WTC11 (cell line): ENCODE measurements around the gene ATP1B3. TPM values are rescaled to one million over a fixed set of nuclear protein-coding genes. Genes with fewer than 3 reads are reported as not detected.

Source experiments
- ATAC-seq: fragments of 200-7000 bp; cut with Tn5 transposase; 2 replicates; pipeline ENCODE4 v1.10.0; 2021; ENCODE audit warnings: mild to moderate bottlenecking, moderate library complexity
- CTCF ChIA-PET: fragments of 300-600 bp; sonication (Branson Sonifier 250); formaldehyde crosslinking; loops from one replicate; lab custom pipeline; 2021; ENCODE audit warnings: antibody characterized with exemption; lab: Charles Lee
- POLR2A ChIA-PET: fragments of 350-600 bp; sonication (Branson Sonifier 250); formaldehyde crosslinking; loops from one replicate; lab custom pipeline; 2021; ENCODE audit warnings: antibody characterized with exemption; lab: Charles Lee
- DNase-seq: peaks from one replicate; pipeline ENCODE4 v3.0.0; 2021; ENCODE audit warnings: low spot score
- H3K27ac Mint-ChIP-seq: 2 replicates; pipeline ENCODE4 v1.8.0; 2021; ENCODE audit warnings: mixed read lengths
- H3K27me3 Mint-ChIP-seq: 2 replicates; pipeline ENCODE4 v1.8.0; 2021; ENCODE audit warnings: low read depth, mild to moderate bottlenecking, moderate library complexity, mixed read lengths
- H3K36me3 Mint-ChIP-seq: 2 replicates; pipeline ENCODE4 v1.8.0; 2021; ENCODE audit warnings: mixed read lengths
- H3K4me1 Mint-ChIP-seq: 2 replicates; pipeline ENCODE4 v1.8.0; 2022; ENCODE audit warnings: mixed read lengths
- H3K4me3 Mint-ChIP-seq: 2 replicates; pipeline ENCODE4 v1.8.0; 2021; ENCODE audit warnings: mild to moderate bottlenecking, moderate library complexity, mixed read lengths
- H3K9me3 Mint-ChIP-seq: 2 replicates; pipeline ENCODE4 v1.8.0; 2021; ENCODE audit warnings: mixed read lengths
- ARID4B ChIP-seq: sonication (generic); formaldehyde crosslinking; IDR thresholded peaks from 2 replicates; pipeline ENCODE4 v1.8.0; 2023; ENCODE audit warnings: missing genetic modification reagents, mild to moderate bottlenecking, borderline replicate concordance
- CBFB ChIP-seq: sonication (generic); formaldehyde crosslinking; IDR thresholded peaks from 2 replicates; pipeline ENCODE4 v1.8.1; 2022; ENCODE audit warnings: mild to moderate bottlenecking, low read depth, missing genetic modification reagents
- CTCF ChIP-seq: fragments of 200-600 bp; IDR thresholded peaks from 2 replicates; pipeline ENCODE4 v1.8.0; 2022; ENCODE audit warnings: antibody characterized with exemption
- GABPB1 ChIP-seq: sonication (generic); formaldehyde crosslinking; IDR thresholded peaks from 2 replicates; pipeline ENCODE4 v1.8.1; 2023; ENCODE audit warnings: mild to moderate bottlenecking, missing genetic modification reagents
- GRHL2 ChIP-seq: fragments of 250-450 bp; sonication (Bioruptor Pico); IDR thresholded peaks from 2 replicates; pipeline ENCODE4 v1.8.0; 2022; ENCODE audit warnings: mild to moderate bottlenecking, moderate library complexity; ENCODE audit not compliant: insufficient replicate concordance, severe bottlenecking
- GTF2I ChIP-seq: fragments of 250-450 bp; sonication (Bioruptor Pico); conservative IDR thresholded peaks from 2 replicates; pipeline ENCODE4 v1.4.0; 2021; ENCODE audit warnings: mild to moderate bottlenecking
- HMGA2 ChIP-seq: fragments of 250-450 bp; sonication (Bioruptor Pico); IDR thresholded peaks from 2 replicates; pipeline ENCODE4 v1.4.0; 2021; ENCODE audit warnings: mild to moderate bottlenecking, moderate library complexity
- JAZF1 ChIP-seq: fragments of 250-450 bp; sonication (Bioruptor Pico); IDR thresholded peaks from 2 replicates; pipeline ENCODE4 v1.9.0; 2021; ENCODE audit warnings: moderate library complexity, mild to moderate bottlenecking, inconsistent platforms
- JUN ChIP-seq: sonication (generic); formaldehyde crosslinking; IDR thresholded peaks from 2 replicates; pipeline ENCODE4 v1.8.0; 2023; ENCODE audit warnings: mild to moderate bottlenecking, missing genetic modification reagents
- NR1H2 ChIP-seq: sonication (generic); formaldehyde crosslinking; IDR thresholded peaks from 2 replicates; pipeline ENCODE4 v1.9.0; 2021; ENCODE audit warnings: mild to moderate bottlenecking, moderate library complexity, missing genetic modification reagents
- PRRX2 ChIP-seq: fragments of 250-450 bp; sonication (Bioruptor Pico); IDR thresholded peaks from 2 replicates; pipeline ENCODE4 v1.8.0; 2021; ENCODE audit warnings: mild to moderate bottlenecking
- TP53 ChIP-seq: sonication (generic); formaldehyde crosslinking; IDR thresholded peaks from 2 replicates; pipeline ENCODE4 v1.8.1; 2023; ENCODE audit warnings: mild to moderate bottlenecking, missing genetic modification reagents
- ZMAT4 ChIP-seq: fragments of 250-450 bp; sonication (Bioruptor Pico); IDR thresholded peaks from 2 replicates; pipeline ENCODE4 v1.9.0; 2021; ENCODE audit warnings: mild to moderate bottlenecking
- ZNF138 ChIP-seq: sonication (generic); formaldehyde crosslinking; conservative IDR thresholded peaks from 2 replicates; pipeline ENCODE4 v1.8.1; 2022; ENCODE audit warnings: mild to moderate bottlenecking, moderate library complexity, missing genetic modification reagents
- ZNF281 ChIP-seq: sonication (generic); formaldehyde crosslinking; IDR thresholded peaks from 2 replicates; pipeline ENCODE4 v1.8.0; 2023; ENCODE audit warnings: mild to moderate bottlenecking, missing genetic modification reagents
- ZNF396 ChIP-seq: fragments of 250-450 bp; sonication (Bioruptor Pico); IDR thresholded peaks from 2 replicates; pipeline ENCODE4 v1.8.0; 2021; ENCODE audit warnings: mild to moderate bottlenecking, moderate library complexity, borderline replicate concordance
- ZNF425 ChIP-seq: fragments of 250-450 bp; sonication (Bioruptor Pico); conservative IDR thresholded peaks from 2 replicates; pipeline ENCODE4 v1.9.0; 2021; ENCODE audit warnings: mild to moderate bottlenecking
- ZNF512 ChIP-seq: sonication (generic); formaldehyde crosslinking; IDR thresholded peaks from 2 replicates; pipeline ENCODE4 v1.8.1; 2022; ENCODE audit warnings: missing genetic modification reagents, borderline replicate concordance
- total RNA-seq: library from RNA; stranded (reverse); gene quantifications from 3 replicates; pipeline ENCODE4 v1.2.3, GENCODE V29; 2021

Gene ATP1B3
- total RNA-seq, 1 experiment from 2014 or later = 189 TPM

- Mint-ChIP-seq H3K36me3 (no peaks in the 10 kb centered on the region), H3K27me3 (no peaks in the 10 kb centered on the region), H3K4me3 (no peak overlapping the region), H3K9me3 (no peaks in the 10 kb centered on the region), H3K27ac (no peak overlapping the region), H3K4me1 (peaks cover 4% of the 10 kb centered on the region; the same call in 1 of the 2 replicates)
- ChIA-PET CTCF (interaction anchor here (0.8 to 1.8 kb wide), 4 partner anchors 14 to 216 kb away, joined by 3 to 5 read pairs (median 4); no protein-coding TSS in a partner anchor), POLR2A (interaction anchor here (0.6 kb wide), 1 partner anchor 419 kb away, joined by 4 read pairs; no protein-coding TSS in a partner anchor)
- DNase-seq = no peak
- no peak for ATAC-seq
- TF ChIP-seq PRRX2 (CRISPR knock-in tag) (no peak), NR1H2 (CRISPR knock-in tag) (no peak), ARID4B (CRISPR knock-in tag) (no peak), ZNF425 (no peak), JUN (no peak), ZNF512 (CRISPR knock-in tag) (no peak), ZNF281 (CRISPR knock-in tag) (no peak), CTCF (no peak)
These were observed 15.5 kb upstream of the ATP1B3 start for GRCh38 chr3:141860766-141861513.

- no peak for ATAC-seq
- H3K36me3 Mint-ChIP-seq = no peaks in the 10 kb centered on the region
- DNase-seq = no peak
- peaks cover 4% of the 10 kb centered on the region; the same call in 1 of the 2 replicates for H3K4me1 Mint-ChIP-seq
- ChIA-PET CTCF (interaction anchor here (0.8 kb wide), 1 partner anchor 38 kb away, joined by 3 read pairs; no protein-coding TSS in a partner anchor), POLR2A (no interaction called here)
- no peak overlapping the region for H3K27ac Mint-ChIP-seq
- no peak overlapping the region for H3K4me3 Mint-ChIP-seq
- no peaks in the 10 kb centered on the region for H3K9me3 Mint-ChIP-seq
- no peaks in the 10 kb centered on the region for H3K27me3 Mint-ChIP-seq
- no peak for TF ChIP-seq JAZF1 (CRISPR knock-in tag)
- no peak for TF ChIP-seq CBFB (CRISPR knock-in tag)
- TF ChIP-seq ZMAT4 (CRISPR knock-in tag) = no peak
- no peak for TF ChIP-seq GRHL2 (CRISPR knock-in tag)
- TF ChIP-seq ZNF396 (CRISPR knock-in tag) = no peak
- no peak for TF ChIP-seq GABPB1 (CRISPR knock-in tag)
- no peak for TF ChIP-seq HMGA2 (CRISPR knock-in tag)
- no peak for TF ChIP-seq ZNF138 (CRISPR knock-in tag)
- no peak for TF ChIP-seq JUN
- TF ChIP-seq TP53 (CRISPR knock-in tag) = no peak
- TF ChIP-seq GTF2I (CRISPR knock-in tag) = no peak
These were observed 14.1 kb upstream of the ATP1B3 start for GRCh38 chr3:141862279-141862816.
